Urothelium cell line (cell line): ENCODE measurements around the gene TBC1D1.

Source experiments
- DNase-seq: peaks from one replicate; pipeline ENCODE4 v3.0.0; 2011; ENCODE audit warnings: low spot score, mixed read lengths
- FAIRE-seq: peaks from 2 replicates; lab custom pipeline; 2011; peaks lifted over from hg19 to GRCh38; lab: Jason Lieb, UNC

TBC1D1 gene

DNA sequence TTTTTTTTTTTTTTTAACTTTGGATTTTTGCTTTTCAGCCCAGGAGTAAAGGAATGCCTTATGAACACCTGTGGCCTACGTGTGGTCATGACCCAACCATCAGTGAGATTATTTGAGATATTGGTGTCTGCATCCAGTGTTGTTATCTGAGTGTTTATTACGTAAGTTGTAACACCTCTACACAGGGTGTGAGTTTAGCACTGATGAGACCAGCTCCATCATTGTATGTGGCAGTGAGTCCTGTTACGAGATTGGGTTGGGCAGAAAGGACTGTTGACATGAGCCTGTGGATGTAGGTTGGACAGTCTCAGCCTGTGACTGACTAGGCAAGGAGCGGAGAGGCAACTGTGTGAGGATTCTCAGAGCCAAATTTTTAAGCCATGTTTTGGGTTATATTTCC is 248.3 kb downstream of the TBC1D1 start:
- peak; percentile 44 for FAIRE-seq
- DNase-seq: no peak

DNA sequence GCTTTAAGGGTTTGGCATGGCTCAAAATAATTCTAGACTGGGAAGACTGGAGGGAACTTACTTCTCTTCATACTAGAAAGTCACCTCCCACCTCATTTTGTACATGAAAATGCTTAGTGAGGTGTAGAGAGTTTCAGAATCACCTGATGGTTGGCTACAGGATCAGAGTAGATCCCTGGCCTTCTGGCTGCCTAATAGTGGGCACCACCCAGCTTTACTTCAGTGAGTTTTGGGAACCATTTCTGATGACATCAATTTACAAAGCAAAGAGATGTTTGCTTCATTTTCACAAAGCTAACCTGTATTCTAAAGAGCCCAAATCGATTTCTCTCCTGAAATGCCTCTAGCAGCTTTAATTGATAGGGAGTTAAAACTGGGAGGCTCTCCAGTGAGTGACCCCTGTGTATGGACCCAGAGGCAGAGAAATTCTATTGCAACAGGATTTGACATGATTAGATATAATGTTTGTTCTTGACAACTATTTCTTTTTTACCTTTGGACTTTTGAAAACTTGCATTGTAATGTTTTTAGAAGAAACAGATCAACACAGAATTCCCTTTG is 249.8 kb downstream of the TBC1D1 start:
- DNase-seq (no peak), FAIRE-seq (no peak)

DNA sequence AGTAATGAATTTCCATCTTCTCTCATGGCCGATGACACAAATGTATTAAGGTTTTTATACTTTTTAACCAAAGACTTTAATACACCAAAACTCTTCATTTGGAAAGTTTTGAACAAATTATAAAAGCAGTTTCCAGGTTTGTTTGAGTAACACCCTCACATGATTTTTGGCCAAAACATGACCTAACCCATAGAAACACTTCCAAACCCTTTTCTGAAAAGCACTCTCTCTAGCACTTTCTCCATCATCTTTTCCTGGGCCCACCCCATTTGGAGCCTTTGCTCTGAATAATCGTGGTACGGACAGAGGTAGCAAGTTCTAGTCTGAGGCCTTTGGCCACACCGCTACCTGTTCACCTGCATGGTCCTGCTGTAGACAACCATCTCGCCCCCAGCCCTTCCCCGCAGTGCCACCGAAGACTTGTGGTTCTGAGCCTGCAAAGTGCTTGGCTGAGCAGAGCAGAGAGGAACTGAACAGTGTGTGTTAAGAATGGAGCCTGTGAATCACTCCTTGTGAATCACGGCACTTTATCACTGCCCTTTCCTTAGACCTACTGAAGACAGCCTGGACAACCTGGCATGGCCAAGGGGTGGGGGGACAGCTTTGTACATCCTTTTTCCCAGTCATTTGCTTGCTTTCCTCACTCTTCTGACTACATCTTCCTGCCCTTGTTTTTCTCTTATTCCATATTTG is 251.1 kb downstream of the TBC1D1 start:
- FAIRE-seq (no peak), DNase-seq (no peak)

DNA sequence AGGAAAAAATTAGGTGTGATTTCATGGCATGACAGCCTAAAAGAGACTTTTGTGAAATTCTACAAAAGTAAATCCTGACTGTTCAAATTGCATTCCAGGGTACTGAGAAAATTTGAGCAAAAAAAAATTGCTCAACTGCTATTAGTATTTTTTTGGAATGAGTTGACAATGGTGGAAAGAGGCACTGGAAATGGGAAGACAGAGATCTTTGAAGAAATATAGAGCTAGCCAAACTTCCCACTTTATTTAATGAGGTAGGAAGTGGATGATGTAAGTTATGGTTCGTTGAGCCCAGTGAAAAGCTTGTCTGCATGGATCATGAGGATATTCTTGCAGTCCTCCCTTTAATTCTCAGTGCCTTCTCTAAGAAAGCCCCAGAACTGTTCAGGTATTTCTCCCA is 253.1 kb downstream of the TBC1D1 start:
- DNase-seq (no peak), FAIRE-seq (no peak)

DNA sequence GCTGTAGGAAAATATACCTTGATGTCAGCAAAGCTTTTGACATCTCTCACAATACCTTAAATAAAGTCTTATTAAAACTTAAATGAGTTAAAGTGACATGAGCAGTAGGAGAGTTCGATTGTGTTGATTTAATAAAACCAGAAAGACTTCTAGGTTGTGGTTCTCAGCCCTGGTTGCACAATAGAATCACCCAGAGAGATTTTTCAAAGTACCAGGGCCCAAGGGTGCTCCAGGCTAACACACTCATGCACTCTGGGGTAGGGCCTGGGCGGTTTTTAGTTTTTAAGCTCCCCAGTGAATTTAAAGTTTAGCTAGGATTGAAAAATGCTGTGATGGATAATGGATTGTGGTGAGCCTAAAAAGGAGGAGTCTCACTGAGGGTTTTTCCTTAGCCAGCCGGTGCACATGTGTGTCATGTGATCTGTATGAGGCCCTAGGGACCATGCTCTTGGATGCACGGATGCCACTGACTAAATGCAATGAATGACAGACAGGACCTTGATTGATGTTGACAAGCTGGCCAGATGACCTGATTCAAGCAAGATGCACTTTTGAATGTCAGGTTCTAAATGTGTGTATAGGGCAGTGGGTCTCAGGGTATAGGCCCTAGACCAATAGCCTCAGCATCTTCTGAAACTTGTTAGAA is 254.3 kb downstream of the TBC1D1 start:
- FAIRE-seq: no peak
- DNase-seq: no peak

DNA sequence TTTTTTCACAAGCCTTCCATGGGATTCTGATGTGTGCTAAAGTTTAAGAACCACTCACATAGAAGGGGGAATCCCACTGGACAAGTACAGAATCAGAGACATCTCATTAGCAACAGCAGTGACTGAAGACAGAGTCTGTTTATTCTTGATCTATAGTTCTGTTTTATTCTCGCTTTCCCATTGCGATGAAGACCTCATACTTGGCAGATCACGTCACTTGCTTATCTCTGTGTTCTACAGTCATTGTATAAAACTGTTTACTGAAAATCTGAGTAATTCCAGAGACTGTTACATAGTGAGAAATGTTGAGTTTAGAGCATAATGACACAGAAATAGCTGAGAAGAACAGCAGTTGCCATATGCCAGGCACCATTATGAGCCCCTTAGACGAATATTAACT is 254.9 kb downstream of the TBC1D1 start:
- DNase-seq (no peak), FAIRE-seq (no peak)

DNA sequence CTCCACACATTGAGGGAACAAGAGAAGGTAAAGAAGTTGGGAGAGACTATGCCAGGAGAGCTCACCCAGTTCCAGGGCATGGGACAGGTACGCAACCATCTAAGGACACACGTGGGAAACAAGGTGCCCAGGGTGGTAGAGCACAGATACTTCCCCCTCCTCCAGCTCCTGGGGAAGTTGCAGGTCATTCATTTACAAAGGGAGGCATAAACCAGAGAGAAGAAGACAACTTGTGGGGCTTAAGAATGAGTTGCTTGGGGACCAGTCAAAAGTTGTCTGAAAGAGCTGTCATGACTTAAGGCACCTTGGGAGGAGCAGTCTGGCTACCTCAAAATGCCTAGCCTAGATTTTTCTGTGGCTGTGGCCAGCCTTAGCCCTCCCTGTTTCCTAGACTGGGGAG is 255.5 kb downstream of the TBC1D1 start:
- no peak for FAIRE-seq
- DNase-seq: no peak

DNA sequence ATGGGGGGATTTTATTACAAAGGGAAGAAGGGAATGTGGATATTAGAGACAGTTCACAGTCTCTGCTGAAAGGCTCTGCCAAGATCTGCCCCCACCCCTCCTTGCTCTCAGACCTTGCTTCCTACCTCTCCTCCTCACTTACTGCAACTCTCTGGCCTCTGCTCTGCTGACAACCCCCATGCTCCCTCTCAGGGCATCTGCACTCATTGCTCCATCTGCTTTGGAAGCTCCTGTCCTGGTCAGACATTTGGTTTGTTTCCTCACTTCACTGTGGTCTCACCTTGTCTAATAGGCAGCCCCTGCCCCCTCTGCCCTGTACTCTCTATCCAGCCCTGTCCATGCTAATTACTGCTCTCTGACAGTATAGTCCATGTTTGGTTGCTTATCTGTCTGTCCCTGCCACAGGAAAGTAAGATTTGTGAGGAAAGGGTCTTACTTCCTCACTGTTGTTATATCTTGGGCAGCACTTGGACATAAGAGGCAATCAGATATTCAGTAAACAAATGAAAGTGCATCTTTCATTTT is 258.6 kb downstream of the TBC1D1 start:
- FAIRE-seq: no peak
- DNase-seq: no peak

DNA sequence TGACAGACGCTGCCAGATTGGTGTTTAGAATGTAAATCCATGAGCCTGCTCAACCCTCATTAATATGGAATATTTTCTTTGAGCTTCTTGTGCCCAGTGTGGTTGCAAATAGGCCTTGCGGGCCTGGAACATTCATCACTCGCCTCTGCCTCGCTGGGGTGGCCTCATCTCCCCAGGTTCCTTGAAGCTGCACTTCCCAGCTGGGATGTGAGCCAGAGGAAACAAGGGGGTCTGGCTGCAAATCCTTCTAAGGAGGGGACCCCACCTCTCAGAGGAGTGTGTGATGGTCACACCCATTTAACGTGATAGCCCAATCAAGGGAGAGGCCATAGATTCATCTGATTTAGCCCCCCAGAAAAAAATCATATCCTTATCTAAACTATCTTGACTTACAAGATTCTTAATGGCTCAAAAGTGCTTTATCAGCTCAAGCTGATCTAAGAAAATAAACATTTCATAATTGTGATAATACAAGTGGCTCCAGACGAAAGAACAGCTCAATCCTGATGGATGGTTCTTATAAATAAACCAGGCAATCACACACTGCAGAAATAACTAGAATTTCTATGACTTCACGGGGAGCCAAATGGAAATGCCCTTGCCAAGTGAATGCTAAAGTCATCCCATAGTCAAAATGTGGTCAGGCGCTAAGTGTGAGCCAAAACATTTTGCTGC is 259.2 kb downstream of the TBC1D1 start:
- no peak for DNase-seq
- FAIRE-seq: no peak

DNA sequence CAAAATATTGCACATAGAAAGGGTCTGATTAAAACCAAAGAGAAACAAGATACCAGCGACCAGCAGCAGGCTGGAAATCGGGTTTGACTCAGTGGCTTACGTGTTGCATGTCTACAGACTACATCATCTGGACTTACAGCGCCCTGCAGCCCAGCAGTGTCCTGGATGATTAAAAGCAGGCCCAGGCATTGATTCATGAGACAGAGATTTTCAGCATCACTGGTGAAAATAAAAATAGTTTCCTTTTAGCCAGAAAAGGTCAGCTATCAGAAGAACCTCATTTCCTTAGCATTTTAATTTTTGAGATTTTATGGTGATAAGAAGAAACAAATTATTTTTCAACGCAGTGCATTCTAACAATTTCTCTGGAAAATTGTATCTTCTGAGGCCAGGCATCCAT is 259.9 kb downstream of the TBC1D1 start:
- FAIRE-seq (no peak), DNase-seq (no peak)

DNA sequence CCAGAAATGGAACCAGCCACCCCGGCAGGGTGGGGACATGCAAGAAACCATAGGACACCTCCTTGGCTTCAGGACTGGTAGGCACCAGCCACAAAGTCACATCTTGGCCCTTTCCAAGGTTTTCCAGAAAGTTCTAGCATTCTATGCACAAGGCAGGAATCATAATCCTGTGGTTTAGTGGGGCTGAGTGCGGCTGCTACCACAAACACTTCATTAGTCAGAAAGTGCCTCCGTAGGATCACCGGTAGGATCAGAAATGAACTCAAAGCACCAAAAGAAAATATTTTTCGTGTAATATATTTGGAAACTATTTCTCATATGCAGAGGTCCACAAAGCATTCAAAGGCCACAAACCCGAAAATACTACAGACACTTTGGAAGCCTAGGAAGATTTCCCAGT is 261.0 kb downstream of the TBC1D1 start:
- FAIRE-seq (no peak), DNase-seq (no peak)

DNA sequence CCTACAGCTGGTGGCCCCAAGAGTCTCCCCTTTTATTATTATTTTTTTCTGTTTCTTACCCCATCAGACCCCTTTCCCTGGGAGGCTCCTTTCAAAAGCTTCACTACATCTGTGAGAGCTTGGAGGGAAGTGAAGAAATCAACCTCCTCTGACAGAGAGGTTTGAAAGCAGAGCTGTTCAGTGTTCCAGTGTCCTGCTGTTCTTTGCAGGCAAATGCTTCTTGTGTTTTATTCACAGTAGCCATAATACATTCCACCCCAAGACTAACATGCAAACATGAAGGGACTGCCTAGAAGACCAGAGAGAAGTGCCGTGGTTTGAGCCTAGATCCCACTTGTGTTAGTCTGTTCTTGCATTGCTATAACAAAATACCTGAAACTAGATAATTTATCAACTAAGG is 261.4 kb downstream of the TBC1D1 start:
- DNase-seq (no peak), FAIRE-seq (no peak)

DNA sequence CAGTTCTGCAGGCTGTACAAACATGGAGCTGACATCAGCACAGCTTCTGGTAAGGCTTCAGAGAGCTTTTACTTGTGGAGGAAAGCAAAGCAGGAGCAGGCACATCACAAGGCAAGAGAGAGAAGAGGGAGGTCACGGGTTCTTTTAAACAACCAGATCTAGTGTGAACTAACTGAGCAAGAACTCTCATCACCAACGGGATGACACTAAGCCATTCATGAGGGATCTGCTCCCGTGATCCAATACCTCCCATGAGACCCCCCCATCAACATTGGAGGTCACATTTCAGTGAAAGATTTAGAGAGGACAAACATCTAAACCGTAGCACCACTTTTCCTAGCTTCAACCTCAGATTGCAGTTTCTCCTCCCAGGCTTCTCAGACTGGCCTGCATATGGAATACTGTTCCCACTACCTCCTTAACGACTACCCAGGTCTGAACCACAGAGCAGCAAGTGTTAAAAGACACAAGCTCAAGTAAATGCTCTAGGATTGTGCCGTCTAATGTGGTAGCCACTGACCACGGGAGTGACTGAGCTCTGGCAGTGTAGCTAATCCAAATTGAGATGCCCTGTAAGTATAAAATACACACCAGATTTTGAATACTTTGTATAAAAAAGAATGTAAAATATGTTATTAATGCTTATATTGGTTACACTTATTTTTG is 262.0 kb downstream of the TBC1D1 start:
- FAIRE-seq: no peak
- no peak for DNase-seq

DNA sequence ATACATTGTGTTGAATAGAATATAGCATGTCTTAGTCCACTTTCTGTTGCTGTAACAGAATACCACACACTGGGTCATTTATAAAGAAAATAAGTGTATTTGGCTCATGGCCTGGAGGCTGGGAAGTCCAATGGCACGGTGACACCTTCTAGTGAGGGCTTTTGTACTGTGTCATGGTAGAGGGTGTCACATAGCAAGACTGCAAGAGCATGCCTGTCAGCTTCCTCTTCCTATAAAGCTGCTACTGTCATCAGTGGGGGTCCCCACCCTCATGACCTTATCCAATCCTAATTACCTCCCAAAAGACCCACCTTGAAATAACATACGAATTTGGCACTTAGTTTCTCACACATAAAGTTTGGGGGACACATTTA is 262.5 kb downstream of the TBC1D1 start:
- DNase-seq: no peak
- no peak for FAIRE-seq

DNA sequence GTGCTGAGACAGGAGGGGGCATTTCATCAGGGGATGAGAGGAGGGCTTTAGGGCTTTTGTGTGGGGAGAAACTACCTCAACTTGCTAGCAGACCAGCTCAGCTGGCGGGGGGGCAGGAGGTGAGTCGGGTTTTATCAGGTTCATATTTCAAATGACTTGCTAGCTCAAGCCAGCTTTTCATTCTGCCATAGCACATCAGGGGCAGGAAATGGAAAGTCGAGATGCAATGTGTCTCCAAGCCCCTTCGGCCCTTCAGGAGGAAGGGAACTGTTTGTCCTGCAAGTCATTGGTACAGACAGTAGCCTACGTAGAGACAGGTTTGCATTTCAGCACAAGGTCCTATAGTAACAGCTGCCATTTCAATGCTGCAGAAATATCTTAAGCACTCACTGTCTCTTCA is 263.4 kb downstream of the TBC1D1 start:
- FAIRE-seq (peak; percentile 40), DNase-seq (no peak)

DNA sequence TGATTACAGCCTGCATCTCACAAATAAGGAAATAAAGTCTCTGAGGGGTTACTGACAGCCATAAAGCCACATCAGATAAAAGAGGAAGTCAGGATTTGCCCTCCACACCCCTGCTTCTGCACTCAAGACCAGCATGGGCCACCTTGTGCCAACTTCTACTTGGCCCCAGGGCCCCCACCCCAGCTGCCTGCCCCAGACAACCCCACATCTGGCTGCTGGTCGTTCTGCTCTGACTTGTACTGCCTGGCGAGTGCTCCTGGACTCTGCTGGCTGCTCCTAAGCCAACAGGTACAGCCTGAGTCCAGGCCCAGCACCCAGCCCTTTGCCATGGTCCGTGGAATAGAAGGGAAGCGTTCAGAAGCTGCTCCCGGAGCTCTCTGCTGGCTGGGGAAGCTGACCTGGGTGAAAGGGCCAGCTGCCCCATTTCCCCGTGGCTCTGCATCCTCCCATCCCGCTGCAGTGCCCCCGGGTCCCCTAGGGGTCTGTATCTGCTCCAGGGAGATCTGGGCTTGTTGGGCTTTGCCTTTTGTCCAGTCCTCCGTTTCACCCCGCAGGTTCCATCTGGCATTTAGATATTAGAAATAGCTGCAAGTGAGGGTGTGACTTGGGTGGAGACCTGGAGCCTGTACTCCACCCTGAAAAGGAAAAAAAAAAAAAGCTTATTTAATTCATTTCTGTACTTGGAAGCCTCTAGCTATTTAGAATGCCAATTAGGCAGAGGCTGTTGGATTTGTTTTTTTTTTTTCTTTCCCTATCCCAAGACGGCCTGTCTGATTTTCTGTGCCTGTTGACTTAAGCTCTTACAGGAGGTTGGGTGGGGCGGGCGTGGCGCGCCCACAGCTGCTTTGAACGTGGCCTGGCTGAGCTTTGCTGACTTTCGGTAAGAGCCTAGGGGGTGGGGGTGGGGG is 264.1 kb downstream of the TBC1D1 start:
- FAIRE-seq (no peak), DNase-seq (no peak)

DNA sequence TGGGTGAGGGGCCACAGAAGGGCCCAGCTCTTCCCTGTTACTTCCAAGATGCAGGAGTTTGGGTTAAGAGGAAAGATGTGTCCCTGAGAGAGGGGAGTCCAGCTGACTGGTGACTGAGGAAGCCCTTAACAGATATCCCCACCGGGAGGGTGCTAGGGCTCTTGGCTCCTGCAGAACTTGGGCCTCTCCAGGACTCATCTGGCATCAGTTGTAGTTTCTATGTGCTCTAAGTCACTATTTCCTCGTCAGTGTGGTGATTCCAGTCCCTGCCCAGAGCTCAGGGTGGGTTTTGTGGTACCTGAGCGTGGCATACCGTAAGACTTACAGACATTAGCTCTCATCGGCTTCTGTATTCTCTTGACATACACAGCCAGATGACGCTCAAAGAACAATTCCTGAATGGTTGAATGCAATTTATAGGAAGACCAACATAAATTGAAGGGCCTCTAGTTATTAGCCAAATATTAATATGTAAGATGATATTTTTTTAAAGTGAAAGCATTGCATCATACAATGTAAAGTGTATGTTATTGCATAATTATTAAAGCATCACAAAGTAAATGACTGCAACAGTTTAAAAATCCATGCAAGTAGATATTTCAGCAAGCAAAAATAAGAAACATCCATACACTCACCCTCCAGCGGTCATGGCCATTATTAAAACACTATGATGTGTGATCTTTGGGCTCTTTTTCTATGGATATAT is 264.9 kb downstream of the TBC1D1 start:
- FAIRE-seq (no peak), DNase-seq (no peak)

DNA sequence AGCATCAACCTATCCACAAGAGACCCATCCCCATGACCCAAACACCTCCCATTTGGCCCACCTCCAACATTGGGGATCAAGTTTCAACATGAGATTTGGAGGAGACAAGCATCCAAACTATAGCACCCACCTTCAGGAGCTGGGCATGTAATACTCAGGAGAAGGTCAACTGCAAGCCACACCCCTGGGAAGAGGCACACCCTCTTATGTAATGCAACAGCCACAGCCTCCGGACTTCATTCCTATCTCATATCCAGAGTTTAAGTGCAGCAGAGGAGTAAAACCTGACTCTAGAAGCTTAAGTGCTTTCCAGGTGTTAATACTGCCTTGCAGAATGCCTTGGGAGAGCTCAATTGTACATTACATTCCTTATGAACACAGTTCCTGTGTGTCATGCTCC is 266.7 kb downstream of the TBC1D1 start:
- DNase-seq: no peak
- FAIRE-seq: no peak

DNA sequence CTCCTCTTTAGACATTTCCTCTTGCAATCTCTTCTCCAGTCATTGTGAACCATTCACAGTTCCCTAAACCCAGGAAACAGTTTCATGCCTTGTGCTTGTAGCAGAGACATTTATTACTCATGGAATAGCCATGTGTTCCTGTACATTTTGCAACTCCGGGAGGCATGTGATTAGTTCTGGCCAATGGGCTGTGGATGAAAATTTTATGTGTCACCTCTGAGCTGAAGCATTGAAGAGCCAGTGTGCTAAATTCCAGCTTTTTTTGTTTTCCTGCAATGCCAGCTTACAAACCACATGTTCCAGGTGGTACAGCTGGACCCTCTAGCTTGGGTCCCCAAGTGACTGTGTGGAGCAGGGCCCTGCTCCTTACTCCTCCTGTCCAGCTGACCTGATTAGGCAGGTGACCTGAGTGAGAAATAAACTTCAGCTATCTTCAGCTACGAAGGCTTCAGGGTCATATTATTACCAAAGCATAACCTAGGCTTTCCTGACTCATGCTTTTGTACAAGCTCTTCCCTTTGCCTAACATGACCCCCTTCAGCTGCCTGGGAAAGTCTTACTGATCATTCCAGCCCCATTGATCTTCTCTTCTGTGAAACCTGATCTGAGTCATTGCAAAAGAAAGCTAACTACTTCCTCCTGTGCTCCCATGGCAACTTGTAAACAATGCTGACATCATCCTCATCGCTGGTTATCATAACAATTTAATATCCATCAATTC is 269.8 kb downstream of the TBC1D1 start:
- FAIRE-seq (no peak), DNase-seq (peak; percentile 59)
